Tibial artery (tissue), 4 donors: ENCODE data around the gene SND1.

ENCODE experiments used
- DNase-seq, 2 donors: peaks; one replicate each; pipeline ENCODE4 v3.0.0-alpha.2; 2019
- H3K27ac ChIP-seq, 2 donors: fragments of 200-600 bp; sonication (generic) in 1 of 2; 1 replicate in 1 of 2; 2 replicates in 1 of 2; pipeline ENCODE4 v1.5.1; 2018 to 2019; ENCODE audit warnings: mild to moderate bottlenecking in 1 of 2
- H3K27me3 ChIP-seq, 2 donors: fragments of 200-600 bp; sonication (generic) in 1 of 2; one replicate each; pipeline versions ENCODE4 v1.5.1 to v1.6.0; 2016 to 2019
- H3K36me3 ChIP-seq, 3 donors: fragments of 200-600 bp; sonication (generic) in 2 of 3; one replicate each; pipeline ENCODE4 v1.5.1; 2016 to 2019; ENCODE audit warnings: mild to moderate bottlenecking in 2 of 3
- H3K4me1 ChIP-seq, 4 donors: fragments of 200-600 bp; sonication (generic) in 2 of 4; 1 replicate in 3 of 4; 2 replicates in 1 of 4; pipeline ENCODE4 v1.5.1; 2016 to 2019
- H3K4me3 ChIP-seq, 2 donors: fragments of 200-600 bp; sonication (generic) in 1 of 2; 1 replicate in 1 of 2; 2 replicates in 1 of 2; pipeline ENCODE4 v1.5.1; 2018 to 2019; ENCODE audit warnings: mild to moderate bottlenecking in 2 of 2
- H3K9me3 ChIP-seq, 3 donors: fragments of 200-600 bp; sonication (generic) in 1 of 3; one replicate each; pipeline ENCODE4 v1.5.1; 2016 to 2019
- intact Hi-C: fragments of 100-400 bp; cut with DNase I; formaldehyde crosslinking; loops from one replicate; pipeline ENCODE4 v1.15.0; 2023; ENCODE audit warnings: low total_unique reads
- TF ChIP-seq, protein P1 (sequence below), 2 experiments: fragments of 200-600 bp in 1 of 2; fragments of 450-650 bp in 1 of 2; IDR thresholded peaks; one replicate each; pipeline ENCODE4 v1.5.1; 2017 to 2019; ENCODE audit warnings: antibody characterized with exemption in 2 of 2, mild to moderate bottlenecking in 1 of 2, moderate library complexity in 1 of 2

Gene SND1

DNA sequence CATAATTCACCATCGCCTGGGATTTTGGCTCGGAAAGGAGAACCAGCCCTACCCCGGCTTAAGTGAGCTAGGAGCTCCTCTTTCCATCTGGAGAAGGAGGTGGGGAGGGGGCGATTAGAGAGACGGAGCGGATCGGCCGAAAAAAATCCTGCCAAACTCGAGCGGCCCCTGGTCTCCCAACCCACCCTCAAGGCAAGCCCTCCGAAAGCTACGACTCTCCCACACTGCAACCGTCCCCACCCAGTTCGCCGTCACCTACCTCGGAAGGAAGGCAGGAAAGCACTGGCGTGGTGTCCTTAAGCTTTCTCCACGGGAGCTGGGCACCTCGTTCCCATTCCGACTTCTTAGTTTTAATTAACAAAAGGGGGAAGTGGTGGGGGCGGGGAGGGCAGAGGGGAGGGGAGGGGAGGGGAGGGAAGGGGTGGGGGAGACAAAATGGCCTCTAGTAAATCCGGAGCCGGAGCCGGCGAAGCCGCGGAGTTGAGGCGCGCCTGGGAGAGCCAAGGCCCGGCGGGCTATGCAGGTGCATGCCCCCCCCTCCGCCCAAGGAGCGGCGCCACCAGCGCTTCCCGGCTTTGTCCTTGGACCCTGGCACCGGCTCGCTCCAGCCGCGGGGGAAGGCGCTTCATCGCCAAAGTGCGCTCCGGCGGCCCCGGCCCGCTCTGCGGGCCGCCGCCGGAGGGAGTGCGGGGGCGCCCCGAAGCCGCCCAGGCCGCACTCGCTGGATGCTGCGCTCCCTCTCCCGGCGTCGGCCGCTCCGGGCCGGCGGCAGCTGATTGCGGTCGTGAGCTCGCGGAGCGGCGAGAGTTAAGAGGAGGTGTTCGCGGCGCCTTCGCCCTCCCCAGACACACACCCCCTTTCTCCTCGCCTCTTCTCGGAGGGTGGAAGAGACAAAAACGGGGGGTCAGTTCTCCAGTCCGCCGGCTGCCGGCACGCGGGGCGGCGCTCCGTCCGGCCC, 378.9 kb downstream of the SND1 start, which contains the start of gene LRRC4:
LRRC4 (minus strand) TSS at position 784 of the 958 bp plus-strand sequence. CDS start 797 bp downstream, outside the sequence.
- H3K27ac ChIP-seq: no peak within 1 kb of the TSS

DNA sequence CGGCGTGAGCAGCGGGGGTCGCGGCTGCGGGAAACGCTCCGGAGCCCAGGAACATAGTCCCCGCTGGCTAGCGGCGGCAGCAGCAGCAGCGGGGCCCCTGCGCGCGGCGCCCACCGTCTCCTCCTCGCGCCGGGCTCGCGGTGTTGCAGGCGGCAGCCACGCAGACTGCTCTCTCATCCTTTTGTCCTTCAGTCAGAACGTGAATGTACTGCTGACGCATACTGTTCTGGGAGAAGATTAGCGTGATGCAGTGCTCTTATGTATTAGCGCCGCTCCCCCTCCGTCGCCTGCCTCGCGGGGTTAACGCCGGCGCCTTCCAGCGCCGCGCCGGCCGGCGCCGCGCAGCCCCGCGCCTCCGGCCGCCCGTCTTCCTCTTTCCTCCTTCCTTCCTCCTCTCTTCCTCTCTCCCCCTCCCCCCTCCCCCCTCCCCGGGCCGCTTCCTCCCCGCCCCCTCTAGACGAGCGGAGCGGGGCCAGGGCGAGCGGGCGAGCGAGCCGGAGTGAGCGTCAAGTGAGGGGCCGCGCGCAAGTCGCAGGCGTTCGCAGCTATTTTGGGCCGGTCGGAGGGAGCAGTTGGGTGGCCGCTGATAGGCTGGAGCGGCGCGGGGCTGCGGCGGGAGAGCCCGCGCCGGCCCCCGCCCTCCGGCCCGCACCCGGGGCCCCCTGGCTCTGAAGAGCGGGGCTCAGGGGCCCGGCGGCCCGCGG, 380.1 kb downstream of the SND1 start:
- H3K27me3 ChIP-seq: peaks cover 0 to 25% of the 10 kb centered on the region in 2 donors
- peaks cover 0 to 24% (median 19%) of the 10 kb centered on the region in 4 donors for H3K4me1 ChIP-seq
- DNase-seq: no peak
- peak overlapping the region; percentile 47 to 58 for H3K4me3 ChIP-seq
- TF ChIP-seq, protein P1, sequence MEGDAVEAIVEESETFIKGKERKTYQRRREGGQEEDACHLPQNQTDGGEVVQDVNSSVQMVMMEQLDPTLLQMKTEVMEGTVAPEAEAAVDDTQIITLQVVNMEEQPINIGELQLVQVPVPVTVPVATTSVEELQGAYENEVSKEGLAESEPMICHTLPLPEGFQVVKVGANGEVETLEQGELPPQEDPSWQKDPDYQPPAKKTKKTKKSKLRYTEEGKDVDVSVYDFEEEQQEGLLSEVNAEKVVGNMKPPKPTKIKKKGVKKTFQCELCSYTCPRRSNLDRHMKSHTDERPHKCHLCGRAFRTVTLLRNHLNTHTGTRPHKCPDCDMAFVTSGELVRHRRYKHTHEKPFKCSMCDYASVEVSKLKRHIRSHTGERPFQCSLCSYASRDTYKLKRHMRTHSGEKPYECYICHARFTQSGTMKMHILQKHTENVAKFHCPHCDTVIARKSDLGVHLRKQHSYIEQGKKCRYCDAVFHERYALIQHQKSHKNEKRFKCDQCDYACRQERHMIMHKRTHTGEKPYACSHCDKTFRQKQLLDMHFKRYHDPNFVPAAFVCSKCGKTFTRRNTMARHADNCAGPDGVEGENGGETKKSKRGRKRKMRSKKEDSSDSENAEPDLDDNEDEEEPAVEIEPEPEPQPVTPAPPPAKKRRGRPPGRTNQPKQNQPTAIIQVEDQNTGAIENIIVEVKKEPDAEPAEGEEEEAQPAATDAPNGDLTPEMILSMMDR (IDR thresholded peaks at IDR 0.05): no peak
- H3K36me3 ChIP-seq: peaks cover 0 to 10% (median 0%) of the 10 kb centered on the region in 3 donors
- H3K9me3 ChIP-seq: no peaks in the 10 kb centered on the region
- intact Hi-C loops: no loop called here
- no peak overlapping the region for H3K27ac ChIP-seq

More for the DNA sequence above, 378.9 kb downstream of the SND1 start, which contains the start of gene LRRC4:
- no peak for DNase-seq
- peaks cover 0 to 10% (median 0%) of the 10 kb centered on the region in 3 donors for H3K36me3 ChIP-seq
- intact Hi-C loops: no loop called here
- H3K9me3 ChIP-seq: no peaks in the 10 kb centered on the region
- peaks cover 0 to 24% (median 19%) of the 10 kb centered on the region in 4 donors for H3K4me1 ChIP-seq
- peaks cover 0 to 25% of the 10 kb centered on the region in 2 donors for H3K27me3 ChIP-seq
- TF ChIP-seq, protein P1 (IDR thresholded peaks at IDR 0.05): no peak
- peak within 1 kb of the TSS; percentile 47 to 58 for H3K4me3 ChIP-seq

DNA sequence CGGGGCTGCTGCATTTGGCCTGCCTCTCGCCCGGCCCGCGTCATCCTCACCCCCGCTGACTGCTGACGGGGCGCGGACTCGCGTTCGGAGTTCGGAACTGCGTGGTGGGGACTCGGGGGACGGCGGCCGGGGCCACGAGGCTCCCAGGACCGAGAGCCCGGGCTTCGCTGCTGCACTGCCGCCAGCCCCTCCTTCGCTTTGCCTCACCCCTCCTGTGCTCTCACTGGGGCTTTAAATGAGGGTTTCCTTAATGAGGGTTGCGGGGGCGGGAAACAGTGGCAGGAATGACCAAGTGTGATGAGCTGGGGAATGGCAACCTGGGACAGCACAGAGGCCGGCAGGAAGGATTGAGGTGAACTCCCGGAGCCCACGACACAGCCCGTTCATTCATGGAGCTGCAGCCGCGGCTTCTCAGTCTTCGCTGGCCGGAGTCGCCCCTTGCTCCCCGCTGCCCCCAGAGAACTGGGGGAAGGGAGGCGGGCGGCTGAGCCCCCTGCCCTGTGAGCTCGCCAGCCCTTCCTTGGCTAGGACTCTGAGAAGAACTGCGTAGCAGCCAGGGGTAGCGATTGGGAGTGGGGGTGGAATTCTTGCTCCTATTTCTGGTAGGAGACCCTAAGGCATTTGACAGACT, 380.7 kb downstream of the SND1 start:
- intact Hi-C loops: no loop called here
- H3K27me3 ChIP-seq: peaks cover 0 to 25% of the 10 kb centered on the region in 2 donors
- H3K4me1 ChIP-seq: peaks cover 0 to 24% (median 19%) of the 10 kb centered on the region in 4 donors
- TF ChIP-seq, protein P1 (IDR thresholded peaks at IDR 0.05): no peak
- no peaks in the 10 kb centered on the region for H3K9me3 ChIP-seq
- peaks cover 0 to 10% (median 0%) of the 10 kb centered on the region in 3 donors for H3K36me3 ChIP-seq
- DNase-seq: no peak
- peak overlapping the region; percentile 47 to 58 for H3K4me3 ChIP-seq
- H3K27ac ChIP-seq: no peak overlapping the region

DNA sequence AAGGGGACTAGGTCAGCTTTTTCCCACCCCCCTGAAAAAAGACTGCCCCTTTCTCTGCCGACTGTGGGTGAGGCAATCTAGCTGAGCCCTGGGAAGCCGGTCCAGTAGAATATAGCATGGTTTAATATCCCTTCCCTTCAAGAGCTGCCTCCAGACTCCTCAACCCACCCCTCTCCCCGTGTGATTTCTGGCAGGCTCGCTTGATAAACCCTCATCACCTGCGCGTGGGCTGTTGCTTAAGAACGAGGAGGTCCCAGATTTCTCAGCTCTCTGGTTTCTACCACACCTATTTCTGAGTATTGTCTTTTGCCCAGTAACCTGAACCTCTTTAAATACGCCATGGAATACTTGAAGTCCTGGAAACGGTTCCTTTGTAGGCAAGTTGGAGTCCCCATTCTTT, 381.3 kb downstream of the SND1 start:
- no peaks in the 10 kb centered on the region for H3K9me3 ChIP-seq
- H3K27me3 ChIP-seq: peaks cover 0 to 25% of the 10 kb centered on the region in 2 donors
- intact Hi-C loops: no loop called here
- no peak overlapping the region for H3K4me3 ChIP-seq
- H3K27ac ChIP-seq: no peak overlapping the region
- peaks cover 0 to 10% (median 0%) of the 10 kb centered on the region in 3 donors for H3K36me3 ChIP-seq
- H3K4me1 ChIP-seq: peaks cover 0 to 24% (median 19%) of the 10 kb centered on the region in 4 donors
- TF ChIP-seq, protein P1 (IDR thresholded peaks at IDR 0.05): no peak
- DNase-seq: no peak

GRCh38 chr7:128034825-128035224, 382.8 kb downstream of the SND1 start:
- Histone ChIP-seq H3K4me1 (peaks cover 0 to 24% (median 19%) of the 10 kb centered on the region in 4 donors), H3K36me3 (no peaks in the 10 kb centered on the region), H3K4me3 (no peak overlapping the region), H3K27ac (no peak overlapping the region), H3K9me3 (no peaks in the 10 kb centered on the region), H3K27me3 (peaks cover 0 to 24% of the 10 kb centered on the region in 2 donors)
- TF ChIP-seq, protein P1 (IDR thresholded peaks at IDR 0.05): no peak
- DNase-seq: no peak
- intact Hi-C loops: no loop called here
